CD4-positive, alpha-beta memory T cell (primary cell): ENCODE results near the gene SAFB. TPM values are rescaled to one million over a fixed set of nuclear protein-coding genes. Genes with fewer than 3 reads are reported as not detected.
A peak's percentile ranks its signal among the peaks of the same experiment; 100 is the strongest.
"Not testable (repeated sequence)": the region's sequence is repeated elsewhere in the genome, so short reads cannot be mapped to it uniquely, and the experiment has no call there.

Experiments used
- CTCF ChIA-PET: fragments of 350-600 bp; sonication (Branson Sonifier 250); formaldehyde crosslinking; loops from one replicate; lab custom pipeline; 2021; ENCODE audit warnings: inconsistent platforms; ENCODE audit not compliant: partially characterized antibody; lab: Charles Lee
- POLR2A ChIA-PET: fragments of 350-600 bp; sonication (Branson Sonifier 250); formaldehyde crosslinking; loops from one replicate; lab custom pipeline; 2021; ENCODE audit not compliant: partially characterized antibody; lab: Charles Lee
- DNase-seq, 5 donors: peaks; one replicate each; pipeline versions ENCODE4 v3.0.0 to v3.0.0-alpha.2; 2020 to 2022; ENCODE audit warnings: mixed read lengths in 1 of 5
- H3K27ac ChIP-seq: one replicate; pipeline ENCODE4 v1.7.0; 2013; ENCODE audit warnings: low read depth, low read length
- H3K27me3 ChIP-seq: 2 replicates; pipeline ENCODE4 v1.7.0; 2013; ENCODE audit warnings: mild to moderate bottlenecking, low read length, moderate library complexity; ENCODE audit not compliant: insufficient read depth
- H3K36me3 ChIP-seq: 2 replicates; pipeline ENCODE4 v1.7.0; 2013; ENCODE audit warnings: mild to moderate bottlenecking, low read length, moderate library complexity; ENCODE audit not compliant: insufficient read depth
- H3K4me1 ChIP-seq: 2 replicates; pipeline ENCODE4 v1.7.0; 2013; ENCODE audit warnings: mild to moderate bottlenecking, low read length, moderate library complexity; ENCODE audit not compliant: insufficient read depth
- H3K4me3 ChIP-seq, 2 donors: one replicate each; pipeline ENCODE4 v1.7.0; 2013; ENCODE audit warnings: low read length in 2 of 2, mild to moderate bottlenecking in 1 of 2
- H3K9me3 ChIP-seq, 2 donors: one replicate each; pipeline ENCODE4 v1.7.0; 2013; ENCODE audit warnings: low read length in 2 of 2, control low read depth in 1 of 2; ENCODE audit not compliant: control insufficient read depth in 1 of 2
- H3K27ac Mint-ChIP-seq, 7 donors: one replicate each; pipeline ENCODE4 v1.8.0; 2020 to 2021; ENCODE audit warnings: mixed read lengths in 7 of 7, mild to moderate bottlenecking in 6 of 7, inconsistent platforms in 3 of 7, moderate library complexity in 3 of 7
- H3K27me3 Mint-ChIP-seq, 2 donors: one replicate each; pipeline ENCODE4 v1.8.0; 2020 to 2021; ENCODE audit warnings: mixed read lengths in 2 of 2
- H3K36me3 Mint-ChIP-seq, 2 donors: one replicate each; pipeline ENCODE4 v1.8.0; 2020 to 2021; ENCODE audit warnings: mixed read lengths in 2 of 2, inconsistent platforms in 1 of 2, mild to moderate bottlenecking in 1 of 2
- H3K4me1 Mint-ChIP-seq, 4 donors: one replicate each; pipeline ENCODE4 v1.8.0; 2020 to 2021; ENCODE audit warnings: mixed read lengths in 4 of 4, mild to moderate bottlenecking in 1 of 4
- H3K4me3 Mint-ChIP-seq, 8 donors: one replicate each; pipeline ENCODE4 v1.8.0; 2020 to 2021; ENCODE audit warnings: mixed read lengths in 8 of 8, mild to moderate bottlenecking in 7 of 8, moderate library complexity in 6 of 8, inconsistent platforms in 3 of 8
- H3K9me3 Mint-ChIP-seq, 8 donors: one replicate each; pipeline ENCODE4 v1.8.0; 2020 to 2021; ENCODE audit warnings: mixed read lengths in 8 of 8, mild to moderate bottlenecking in 5 of 8, inconsistent platforms in 3 of 8, moderate library complexity in 1 of 8
- intact Hi-C: fragments of 100-400 bp; cut with micrococcal nuclease; formaldehyde crosslinking; loops from one replicate; pipeline ENCODE4 v1.15.1; 2023
- polyA plus RNA-seq, 2 donors: library from polyadenylated mRNA; unstranded; fragments of 300-500 nt; fragmentation: Illumina TruSeq; gene quantifications; one replicate each; pipeline ENCODE4 v1.2.3, GENCODE V29; 2021
- total RNA-seq, 2 experiments: library from RNA; stranded (reverse); gene quantifications; one replicate each; pipeline ENCODE4 v1.2.3, GENCODE V29; 2021

Gene SAFB
- total and polyA plus RNA-seq, 4 experiments from 2014 or later = 14.6 to 211 (median 159) TPM

DNA sequence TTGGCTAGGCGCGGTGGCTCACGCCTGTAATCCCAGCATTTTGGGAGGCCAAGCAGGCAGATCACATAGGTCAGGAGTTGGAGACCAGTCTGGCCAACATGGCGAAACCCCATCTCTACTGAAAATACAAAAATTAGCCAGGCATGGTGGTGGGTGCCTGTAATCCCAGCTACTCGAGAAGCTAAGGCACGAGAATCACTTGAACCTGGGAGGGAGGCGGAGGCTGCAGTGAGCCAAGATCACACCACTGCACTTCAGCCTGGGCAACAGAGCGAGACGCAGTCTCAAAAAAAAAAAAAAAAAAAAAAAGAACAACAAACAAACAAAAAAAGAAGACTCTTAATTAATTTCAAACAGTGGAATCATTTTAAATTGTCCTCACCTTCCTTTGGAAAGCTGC is 14.1 kb upstream of the SAFB start:
- H3K9me3 Mint-ChIP-seq, H3K4me3 Mint-ChIP-seq, H3K9me3 ChIP-seq, intact Hi-C loops, H3K4me3 ChIP-seq, H3K27ac ChIP-seq, H3K4me1 ChIP-seq, DNase-seq, H3K27me3 ChIP-seq, H3K27me3 Mint-ChIP-seq: not testable (repeated sequence)
- H3K4me1 Mint-ChIP-seq = peaks cover 16 to 27% (median 23%) of the 10 kb centered on the region in 4 donors
- H3K36me3 ChIP-seq = peaks cover 86% of the 10 kb centered on the region
- H3K36me3 Mint-ChIP-seq = peaks cover 78 to 82% of the 10 kb centered on the region in 2 donors
- POLR2A ChIA-PET = interaction anchor here (1.3 kb wide), 1 partner anchor 13 kb away, joined by 5 read pairs; the partner anchor contains the start of gene SAFB2
- CTCF ChIA-PET = interaction anchor here (0.7 kb wide), 1 partner anchor 884 kb away, joined by 3 read pairs; no protein-coding TSS in a partner anchor
- H3K27ac Mint-ChIP-seq = peak overlapping the region in 1 of 7 donors; percentile 65

DNA sequence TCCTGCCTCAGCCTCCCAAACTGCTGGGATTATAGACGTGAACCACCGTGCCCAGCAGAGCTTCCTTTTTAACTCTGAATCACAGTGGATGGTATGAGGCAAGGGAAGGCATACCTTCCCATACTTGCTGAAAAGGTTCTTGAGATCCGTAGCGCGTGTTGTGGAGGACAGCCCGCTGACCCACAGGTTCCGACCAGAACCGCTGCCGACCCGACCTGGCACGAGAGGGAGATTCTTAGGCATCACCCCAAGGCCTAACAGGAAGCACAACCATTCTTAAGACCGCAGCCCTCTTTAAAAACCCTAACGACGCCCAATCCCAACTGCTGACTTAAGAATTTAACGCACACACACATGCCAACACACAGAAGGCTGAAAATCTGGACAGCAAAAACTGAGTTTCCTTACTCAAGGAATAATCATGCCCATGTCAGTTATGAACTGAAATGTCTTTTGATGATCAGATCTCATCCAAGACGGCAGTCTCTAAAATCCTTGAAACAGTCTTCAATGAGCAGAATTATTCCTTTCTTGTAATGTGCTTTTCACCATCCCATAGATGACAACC is 12.9 kb upstream of the SAFB start:
- DNase-seq = no peak
- no peaks in the 10 kb centered on the region for H3K27me3 ChIP-seq
- intact Hi-C loops = no loop called here
- Mint-ChIP-seq H3K9me3 (peaks cover 0 to 2% (median 0%) of the 10 kb centered on the region in 8 donors), H3K27me3 (no peaks in the 10 kb centered on the region), H3K27ac (no peak overlapping the region), H3K4me3 (no peak overlapping the region), H3K36me3 (peaks cover 81 to 82% of the 10 kb centered on the region in 2 donors), H3K4me1 (peaks cover 16 to 27% (median 21%) of the 10 kb centered on the region in 4 donors)
- peaks cover 86% of the 10 kb centered on the region for H3K36me3 ChIP-seq
- ChIA-PET POLR2A (interaction anchor here (1.3 kb wide), 1 partner anchor 12 kb away, joined by 5 read pairs; the partner anchor contains the start of gene SAFB2), CTCF (no interaction called here)
- H3K4me1 ChIP-seq = no peaks in the 10 kb centered on the region
- H3K4me3 ChIP-seq = no peak overlapping the region
- no peak overlapping the region for H3K27ac ChIP-seq
- H3K9me3 ChIP-seq = no peaks in the 10 kb centered on the region

DNA sequence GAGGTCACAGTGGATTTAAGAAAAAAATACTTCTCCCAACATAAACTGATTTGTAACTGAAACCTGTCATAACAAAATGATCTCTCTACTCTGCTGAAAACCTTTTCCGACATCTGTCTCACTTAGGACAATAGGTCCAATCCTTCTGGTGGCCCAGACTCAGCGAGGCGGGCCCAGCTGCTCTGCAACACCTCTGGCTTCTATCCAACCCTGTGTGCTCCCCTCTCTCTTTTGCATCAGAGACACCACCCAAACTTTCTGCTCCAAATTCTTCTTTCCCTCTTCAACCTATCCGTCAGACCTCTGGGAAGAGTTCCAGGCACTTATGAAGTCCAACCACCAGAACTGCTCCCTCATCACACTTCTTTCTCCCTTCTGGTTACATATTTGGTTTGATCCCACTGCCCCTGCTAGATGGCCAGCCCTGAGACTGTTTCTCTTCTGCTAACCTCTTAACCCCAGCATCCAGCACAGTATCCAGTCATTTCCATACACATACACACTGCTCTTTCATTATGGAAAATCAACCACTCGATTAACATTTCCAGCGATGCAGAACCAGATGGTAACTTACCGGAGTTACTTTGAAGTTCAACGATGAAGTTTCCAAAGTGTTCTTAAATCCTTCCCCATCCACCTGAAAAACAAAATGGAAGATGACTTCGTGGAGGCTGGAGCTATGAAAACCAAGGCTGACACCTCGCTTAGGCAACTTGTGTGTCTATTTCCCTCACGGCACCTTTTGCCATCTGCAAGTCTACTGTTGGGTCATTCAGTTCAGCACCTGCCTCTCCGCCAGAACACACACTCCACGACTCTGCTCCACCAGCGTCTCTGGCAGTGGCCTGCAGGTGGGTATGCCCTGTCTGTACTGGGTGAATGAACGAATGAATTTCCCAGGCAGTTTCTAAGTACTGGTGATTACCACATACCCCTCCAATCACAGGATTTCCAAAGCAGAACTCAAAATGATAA is 9.7 kb upstream of the SAFB start:
- H3K9me3 Mint-ChIP-seq = peaks cover 0 to 2% (median 0%) of the 10 kb centered on the region in 8 donors
- H3K27me3 Mint-ChIP-seq = no peaks in the 10 kb centered on the region
- Histone ChIP-seq H3K36me3 (peaks cover 82% of the 10 kb centered on the region), H3K9me3 (no peaks in the 10 kb centered on the region), H3K4me3 (no peak overlapping the region), H3K27ac (no peak overlapping the region), H3K27me3 (no peaks in the 10 kb centered on the region), H3K4me1 (peaks cover 12% of the 10 kb centered on the region)
- DNase-seq = no peak
- H3K36me3 Mint-ChIP-seq = peaks cover 74 to 84% of the 10 kb centered on the region in 2 donors
- POLR2A ChIA-PET = interaction anchor here (2.1 kb wide), 1 partner anchor 9 kb away, joined by 8 read pairs; the partner anchor contains the start of genes SAFB and SAFB2
- CTCF ChIA-PET = no interaction called here
- peak overlapping the region in 3 of 7 donors; percentile 53 to 55 (median 54) for H3K27ac Mint-ChIP-seq
- no peak overlapping the region for H3K4me3 Mint-ChIP-seq
- H3K4me1 Mint-ChIP-seq = peaks cover 9 to 25% (median 20%) of the 10 kb centered on the region in 4 donors
- intact Hi-C loops = no loop called here

DNA sequence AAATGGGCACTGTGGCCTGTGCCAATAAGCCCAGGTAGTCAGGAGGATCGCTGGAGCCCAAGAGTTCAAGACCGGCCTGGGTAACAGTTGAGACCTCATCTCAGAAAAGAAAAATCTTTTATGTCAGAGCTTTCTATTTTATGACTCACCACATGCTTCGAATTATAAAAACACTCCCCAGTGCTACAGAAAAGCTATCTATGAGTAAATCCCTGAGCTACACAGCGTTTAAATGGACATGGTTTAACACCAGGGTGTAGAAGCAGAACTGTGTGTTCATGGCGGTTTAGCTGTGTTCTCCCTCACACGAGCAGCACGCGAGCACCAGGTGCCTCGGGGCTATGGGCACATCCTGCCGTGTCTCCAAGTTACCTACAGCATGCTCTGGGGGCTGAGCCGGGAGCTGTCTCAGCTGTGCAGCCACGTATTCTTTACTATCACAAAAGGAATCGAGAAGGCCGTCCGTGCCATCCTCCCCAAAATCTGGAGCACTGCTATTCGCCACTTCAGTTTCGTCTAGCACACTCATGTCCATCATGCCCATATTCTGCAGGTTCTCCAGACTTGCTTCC is 7.0 kb upstream of the SAFB start:
- H3K4me1 Mint-ChIP-seq = peaks cover 25 to 48% (median 39%) of the 10 kb centered on the region in 4 donors
- no peaks in the 10 kb centered on the region for H3K27me3 Mint-ChIP-seq
- H3K9me3 ChIP-seq = no peaks in the 10 kb centered on the region
- H3K27ac Mint-ChIP-seq = no peak overlapping the region
- peaks cover 79% of the 10 kb centered on the region for H3K36me3 ChIP-seq
- H3K4me3 Mint-ChIP-seq = no peak overlapping the region
- no peak for DNase-seq
- H3K27me3 ChIP-seq = no peaks in the 10 kb centered on the region
- no peak overlapping the region for H3K27ac ChIP-seq
- no peak overlapping the region for H3K4me3 ChIP-seq
- ChIA-PET CTCF (no interaction called here), POLR2A (interaction anchor here (1.1 kb wide), 1 partner anchor 11 kb away, joined by 6 read pairs; no protein-coding TSS in a partner anchor)
- H3K9me3 Mint-ChIP-seq = peaks cover 0 to 2% (median 0%) of the 10 kb centered on the region in 8 donors
- peaks cover 38% of the 10 kb centered on the region for H3K4me1 ChIP-seq
- intact Hi-C loops = no loop called here
- peaks cover 68 to 85% of the 10 kb centered on the region in 2 donors for H3K36me3 Mint-ChIP-seq

DNA sequence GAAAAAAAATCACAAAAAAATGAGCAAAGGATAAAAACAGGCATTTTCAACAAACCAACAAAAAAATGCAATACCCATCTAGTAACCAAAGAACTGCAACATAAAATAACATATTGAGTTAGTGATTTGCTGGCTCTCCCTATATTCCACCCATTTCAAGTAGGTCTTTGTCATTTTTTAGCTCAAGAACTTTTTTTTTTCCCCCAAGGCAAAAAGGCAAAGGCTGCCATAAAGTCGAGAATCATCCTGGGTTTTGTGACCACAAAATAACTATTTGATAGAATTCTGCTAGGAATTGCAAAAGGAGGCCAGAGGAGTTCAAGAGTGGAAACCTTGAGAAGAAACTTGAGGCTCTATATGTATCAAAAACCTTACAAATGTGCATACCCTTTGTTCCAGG is 5.8 kb upstream of the SAFB start:
- peaks cover 31 to 56% (median 45%) of the 10 kb centered on the region in 4 donors for H3K4me1 Mint-ChIP-seq
- intact Hi-C loops = no loop called here
- no peak overlapping the region for H3K27ac ChIP-seq

DNA sequence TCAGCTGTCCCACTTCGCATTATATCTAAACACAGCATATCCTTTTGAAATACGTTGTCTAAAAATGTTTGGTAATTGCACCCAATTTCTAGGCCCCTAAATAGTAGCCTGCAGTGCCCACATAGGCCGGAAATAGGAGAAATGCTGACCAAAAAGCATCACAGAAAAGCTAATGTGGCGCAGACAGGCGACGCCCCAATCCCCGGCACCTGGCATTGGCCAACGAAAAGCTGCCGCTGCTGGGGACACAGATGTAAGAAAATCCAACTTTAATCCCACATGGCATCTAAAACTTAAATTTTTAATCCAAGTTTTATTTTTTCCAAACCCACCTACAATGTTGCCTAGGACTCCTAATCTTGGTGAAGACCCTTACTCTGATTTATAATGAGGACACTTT is 4.3 kb upstream of the SAFB start:
- Histone ChIP-seq H3K9me3 (no peaks in the 10 kb centered on the region), H3K27ac (no peak overlapping the region), H3K27me3 (no peaks in the 10 kb centered on the region), H3K36me3 (peaks cover 66% of the 10 kb centered on the region), H3K4me3 (no peak overlapping the region), H3K4me1 (peaks cover 47% of the 10 kb centered on the region)
- DNase-seq = no peak
- intact Hi-C loops = no loop called here
- Mint-ChIP-seq H3K27ac (peak overlapping the region in 2 of 7 donors; percentile 54 to 66), H3K36me3 (peaks cover 48 to 84% of the 10 kb centered on the region in 2 donors), H3K27me3 (no peaks in the 10 kb centered on the region), H3K9me3 (peaks cover 0 to 5% (median 0%) of the 10 kb centered on the region in 8 donors), H3K4me3 (peak overlapping the region in 5 of 8 donors; percentile 2 to 71 (median 26)), H3K4me1 (peaks cover 28 to 64% (median 45%) of the 10 kb centered on the region in 4 donors)
- POLR2A ChIA-PET = interaction anchor here (2.7 kb wide), 1 partner anchor 14 kb away, joined by 8 read pairs; no protein-coding TSS in a partner anchor
- CTCF ChIA-PET = interaction anchor here (1.1 to 1.3 kb wide), 3 partner anchors 69 to 175 kb away, joined by 3 to 4 read pairs (median 4); no protein-coding TSS in a partner anchor

More for the DNA sequence above, 5.8 kb upstream of the SAFB start:
- H3K27ac Mint-ChIP-seq = peak overlapping the region in 1 of 7 donors; percentile 17
- no peaks in the 10 kb centered on the region for H3K27me3 ChIP-seq
- H3K9me3 Mint-ChIP-seq = peaks cover 0 to 2% (median 0%) of the 10 kb centered on the region in 8 donors
- peaks cover 81% of the 10 kb centered on the region for H3K36me3 ChIP-seq
- H3K4me3 ChIP-seq = no peak overlapping the region
- H3K27me3 Mint-ChIP-seq = no peaks in the 10 kb centered on the region
- no peak for DNase-seq
- CTCF ChIA-PET = no interaction called here
- peaks cover 47% of the 10 kb centered on the region for H3K4me1 ChIP-seq
- POLR2A ChIA-PET = no interaction called here
- peaks cover 63 to 90% of the 10 kb centered on the region in 2 donors for H3K36me3 Mint-ChIP-seq
- H3K9me3 ChIP-seq = no peaks in the 10 kb centered on the region
- no peak overlapping the region for H3K4me3 Mint-ChIP-seq
